ENCODE results near the gene ENO2. TPM values are rescaled to one million over a fixed set of nuclear protein-coding genes. Genes with fewer than 3 reads are reported as not detected.

The ENO2 gene
- total RNA-seq, 1 experiment from 2014 or later: 40.3 TPM

- Histone ChIP-seq H3K27me3 (ENCODE audit: low read length) (no peaks in the 10 kb centered on the region), H4K20me1 (ENCODE audit: insufficient read depth, low read depth, low read length) (no peaks in the 10 kb centered on the region), H3K4me1 (ENCODE audit: low read length) (peaks cover 64% of the 10 kb centered on the region), H3K9me3 (ENCODE audit: low read length) (no peaks in the 10 kb centered on the region), H3K9me2 (replicated peaks; ENCODE audit: insufficient read depth, low read length) (no peaks in the 10 kb centered on the region), H3K79me2 (ENCODE audit: low read length) (peaks cover 6% of the 10 kb centered on the region; the same call in 1 of the 2 replicates), H3K9ac (ENCODE audit: low read length) (peak overlapping the region; percentile 51), H3K36me3 (ENCODE audit: insufficient read depth, low read length) (no peaks in the 10 kb centered on the region), H3K4me3 (ENCODE audit: low read length) (peak overlapping the region; percentile 15; the same call in 1 of the 2 replicates), H2AFZ (ENCODE audit: low read length) (no peak overlapping the region; the same call in 1 of the 2 replicates), H3K27ac (ENCODE audit: low read length) (peak overlapping the region; percentile 81), H3K4me2 (ENCODE audit: low read depth, low read length, poor library complexity, severe bottlenecking) (peak overlapping the region; percentile 65)
- peak; percentile 80 for DNase-seq
Observed at GRCh38 chr12:6921996-6922946, 7.9 kb downstream of the ENO2 start.

- peak; percentile 73 for DNase-seq
- Histone ChIP-seq H2AFZ (ENCODE audit: low read length) (no peak overlapping the region; the same call in 1 of the 2 replicates), H3K4me2 (ENCODE audit: low read depth, low read length, poor library complexity, severe bottlenecking) (peak overlapping the region; percentile 65), H3K9me3 (ENCODE audit: low read length) (no peaks in the 10 kb centered on the region), H3K4me1 (ENCODE audit: low read length) (peaks cover 64% of the 10 kb centered on the region), H3K9ac (ENCODE audit: low read length) (peak overlapping the region; percentile 51), H3K27ac (ENCODE audit: low read length) (peak overlapping the region; percentile 81), H3K9me2 (replicated peaks; ENCODE audit: insufficient read depth, low read length) (no peaks in the 10 kb centered on the region), H3K36me3 (ENCODE audit: insufficient read depth, low read length) (no peaks in the 10 kb centered on the region), H3K4me3 (ENCODE audit: low read length) (peak overlapping the region; percentile 15; the same call in 1 of the 2 replicates), H3K79me2 (ENCODE audit: low read length) (peaks cover 10% of the 10 kb centered on the region; the same call in 1 of the 2 replicates), H3K27me3 (ENCODE audit: low read length) (no peaks in the 10 kb centered on the region), H4K20me1 (ENCODE audit: insufficient read depth, low read depth, low read length) (no peaks in the 10 kb centered on the region)
Observed at GRCh38 chr12:6923003-6923732, 8.8 kb downstream of the ENO2 start.

- Histone ChIP-seq H2AFZ (ENCODE audit: low read length) (no peak overlapping the region), H3K4me1 (ENCODE audit: low read length) (peaks cover 65% of the 10 kb centered on the region), H3K27ac (ENCODE audit: low read length) (peak overlapping the region; percentile 81), H3K36me3 (ENCODE audit: insufficient read depth, low read length) (no peaks in the 10 kb centered on the region), H3K27me3 (ENCODE audit: low read length) (no peaks in the 10 kb centered on the region), H3K9me3 (ENCODE audit: low read length) (no peaks in the 10 kb centered on the region), H3K4me3 (ENCODE audit: low read length) (no peak overlapping the region), H3K79me2 (ENCODE audit: low read length) (peaks cover 16% of the 10 kb centered on the region), H3K9me2 (replicated peaks; ENCODE audit: insufficient read depth, low read length) (no peaks in the 10 kb centered on the region), H3K4me2 (ENCODE audit: low read depth, low read length, poor library complexity, severe bottlenecking) (peak overlapping the region; percentile 65), H4K20me1 (ENCODE audit: insufficient read depth, low read depth, low read length) (no peaks in the 10 kb centered on the region), H3K9ac (ENCODE audit: low read length) (peak overlapping the region; percentile 32; the same call in 1 of the 2 replicates)
- no peak for DNase-seq
Observed at GRCh38 chr12:6923851-6924250, 9.5 kb downstream of the ENO2 start.

- H3K4me1 ChIP-seq (ENCODE audit: low read length): peaks cover 73% of the 10 kb centered on the region
- H4K20me1 ChIP-seq (ENCODE audit: insufficient read depth, low read depth, low read length): no peaks in the 10 kb centered on the region
- no peak overlapping the region for H3K27ac ChIP-seq (ENCODE audit: low read length)
- H3K9ac ChIP-seq (ENCODE audit: low read length): no peak overlapping the region
- no peak overlapping the region for H2AFZ ChIP-seq (ENCODE audit: low read length)
- H3K27me3 ChIP-seq (ENCODE audit: low read length): no peaks in the 10 kb centered on the region
- peak overlapping the region; percentile 65 for H3K4me2 ChIP-seq (ENCODE audit: low read depth, low read length, poor library complexity, severe bottlenecking)
- no peak for DNase-seq
- no peaks in the 10 kb centered on the region for H3K9me3 ChIP-seq (ENCODE audit: low read length)
- H3K4me3 ChIP-seq (ENCODE audit: low read length): no peak overlapping the region
- no peaks in the 10 kb centered on the region for H3K36me3 ChIP-seq (ENCODE audit: insufficient read depth, low read length)
- H3K79me2 ChIP-seq (ENCODE audit: low read length): peaks cover 29% of the 10 kb centered on the region
- H3K9me2 ChIP-seq (replicated peaks; ENCODE audit: insufficient read depth, low read length): no peaks in the 10 kb centered on the region
Observed at GRCh38 chr12:6925239-6925539, 10.8 kb downstream of the ENO2 start.

- Histone ChIP-seq H3K4me3 (ENCODE audit: low read length) (no peak overlapping the region), H3K27ac (ENCODE audit: low read length) (no peak overlapping the region), H3K27me3 (ENCODE audit: low read length) (no peaks in the 10 kb centered on the region), H3K9me2 (replicated peaks; ENCODE audit: insufficient read depth, low read length) (no peaks in the 10 kb centered on the region), H2AFZ (ENCODE audit: low read length) (no peak overlapping the region), H3K9me3 (ENCODE audit: low read length) (no peaks in the 10 kb centered on the region), H3K4me1 (ENCODE audit: low read length) (peaks cover 73% of the 10 kb centered on the region), H3K9ac (ENCODE audit: low read length) (no peak overlapping the region), H4K20me1 (ENCODE audit: insufficient read depth, low read depth, low read length) (no peaks in the 10 kb centered on the region), H3K79me2 (ENCODE audit: low read length) (peaks cover 31% of the 10 kb centered on the region), H3K36me3 (ENCODE audit: insufficient read depth, low read length) (no peaks in the 10 kb centered on the region), H3K4me2 (ENCODE audit: low read depth, low read length, poor library complexity, severe bottlenecking) (no peak overlapping the region)
- peak; percentile 52 for DNase-seq
Observed at GRCh38 chr12:6925540-6926279, 11.3 kb downstream of the ENO2 start.

- Histone ChIP-seq H3K9ac (ENCODE audit: low read length) (peak within 1 kb of the TSS; percentile 92), H3K9me2 (replicated peaks; ENCODE audit: insufficient read depth, low read length) (no peaks in the 10 kb centered on the region), H2AFZ (ENCODE audit: low read length) (peak within 1 kb of the TSS; percentile 70), H3K27me3 (ENCODE audit: low read length) (no peaks in the 10 kb centered on the region), H4K20me1 (ENCODE audit: insufficient read depth, low read depth, low read length) (no peaks in the 10 kb centered on the region), H3K79me2 (ENCODE audit: low read length) (peaks cover 36% of the 10 kb centered on the region), H3K4me2 (ENCODE audit: low read depth, low read length, poor library complexity, severe bottlenecking) (peak within 1 kb of the TSS; percentile 77), H3K4me1 (ENCODE audit: low read length) (peaks cover 65% of the 10 kb centered on the region), H3K9me3 (ENCODE audit: low read length) (no peaks in the 10 kb centered on the region), H3K36me3 (ENCODE audit: insufficient read depth, low read length) (no peaks in the 10 kb centered on the region), H3K4me3 (ENCODE audit: low read length) (peak within 1 kb of the TSS; percentile 80), H3K27ac (ENCODE audit: low read length) (peak within 1 kb of the TSS; percentile 68)
- peak; percentile 81 for DNase-seq
Observed at GRCh38 chr12:6927379-6928021, 13.1 kb downstream of the ENO2 start, which contains the start of gene ATN1. TSS of gene ATN1 (plus strand) at chr12:6927959. CDS start at chr12:6934002, 6,043 bp downstream.

GRCh38 chr12:6928022-6928702 is 13.8 kb downstream of the ENO2 start:
- H3K27me3 ChIP-seq (ENCODE audit: low read length): no peaks in the 10 kb centered on the region
- peaks cover 59% of the 10 kb centered on the region for H3K4me1 ChIP-seq (ENCODE audit: low read length)
- H3K9me2 ChIP-seq (replicated peaks; ENCODE audit: insufficient read depth, low read length): no peaks in the 10 kb centered on the region
- H3K4me2 ChIP-seq (ENCODE audit: low read depth, low read length, poor library complexity, severe bottlenecking): peak overlapping the region; percentile 77
- H3K9ac ChIP-seq (ENCODE audit: low read length): peak overlapping the region; percentile 92
- no peaks in the 10 kb centered on the region for H3K9me3 ChIP-seq (ENCODE audit: low read length)
- H3K79me2 ChIP-seq (ENCODE audit: low read length): peaks cover 36% of the 10 kb centered on the region
- no peaks in the 10 kb centered on the region for H3K36me3 ChIP-seq (ENCODE audit: insufficient read depth, low read length)
- H3K4me3 ChIP-seq (ENCODE audit: low read length): peak overlapping the region; percentile 80
- peak overlapping the region; percentile 63 for H3K27ac ChIP-seq (ENCODE audit: low read length)
- peak; percentile 51 for DNase-seq
- no peaks in the 10 kb centered on the region for H4K20me1 ChIP-seq (ENCODE audit: insufficient read depth, low read depth, low read length)
- H2AFZ ChIP-seq (ENCODE audit: low read length): no peak overlapping the region
